Common myeloid progenitor, CD34-positive (primary cell): ENCODE results near the gene TADA2B.
"Not testable (repeated sequence)": the region's sequence is repeated elsewhere in the genome, so short reads cannot be mapped to it uniquely, and the experiment has no call there.

Experiments used
- CTCF ChIA-PET: fragments of 350-600 bp; sonication (Branson Sonifier 250); formaldehyde crosslinking; loops from one replicate; lab custom pipeline; 2021; ENCODE audit warnings: antibody characterized with exemption; lab: Charles Lee
- POLR2A ChIA-PET: fragments of 350-600 bp; sonication (Branson Sonifier 250); formaldehyde crosslinking; loops from one replicate; lab custom pipeline; 2021; ENCODE audit warnings: antibody characterized with exemption; lab: Charles Lee
- DNase-seq, 3 donors: peaks; one replicate each; pipeline versions ENCODE4 v3.0.0 to v3.0.0-alpha.2; 2013
- H3K27ac ChIP-seq, 2 experiments: 1 replicate in 1 of 2; 2 replicates in 1 of 2; pipeline ENCODE4 v1.7.0; 2013; ENCODE audit warnings: inconsistent platforms in 2 of 2, low read length in 2 of 2, mild to moderate bottlenecking in 2 of 2, low read depth in 1 of 2, moderate library complexity in 1 of 2; ENCODE audit not compliant: severe bottlenecking in 2 of 2, insufficient read depth in 1 of 2, poor library complexity in 1 of 2
- H3K27me3 ChIP-seq, 5 experiments: replicated peaks in 2 of 5; 1 replicate in 3 of 5; 2 replicates in 2 of 5; pipeline versions ENCODE4 v1.6.1 to v1.7.0; 2013; ENCODE audit warnings: low read length in 4 of 5, mild to moderate bottlenecking in 2 of 5, moderate library complexity in 2 of 5, inconsistent platforms in 1 of 5; ENCODE audit not compliant: insufficient read depth in 5 of 5, control insufficient read depth in 4 of 5
- H3K36me3 ChIP-seq, 4 experiments: 1 replicate in 2 of 4; 2 replicates in 2 of 4; pipeline versions ENCODE4 v1.6.1 to v1.7.0; 2013; ENCODE audit warnings: low read length in 3 of 4, control low read depth in 1 of 4, mild to moderate bottlenecking in 1 of 4; ENCODE audit not compliant: control insufficient read depth in 4 of 4, insufficient read depth in 4 of 4
- H3K4me1 ChIP-seq, 4 experiments: 1 replicate in 3 of 4; 2 replicates in 1 of 4; pipeline versions ENCODE4 v1.6.1 to v1.7.1; 2013; ENCODE audit warnings: low read length in 3 of 4, mild to moderate bottlenecking in 3 of 4, control low read depth in 1 of 4, inconsistent platforms in 1 of 4, moderate library complexity in 1 of 4; ENCODE audit not compliant: control insufficient read depth in 4 of 4, insufficient read depth in 4 of 4; ENCODE audit errors: control extremely low read depth in 1 of 4
- H3K4me3 ChIP-seq, 7 experiments: 1 replicate in 4 of 7; 2 replicates in 3 of 7; pipeline versions ENCODE4 v1.5.1 to v1.7.0; 2013; ENCODE audit warnings: mild to moderate bottlenecking in 7 of 7, low read length in 6 of 7, moderate library complexity in 6 of 7, inconsistent platforms in 2 of 7, low read depth in 2 of 7, control low read depth in 1 of 7; ENCODE audit not compliant: insufficient read depth in 4 of 7, control insufficient read depth in 1 of 7; ENCODE audit errors: extremely low read depth in 1 of 7
- H3K9me3 ChIP-seq, 5 experiments: 1 replicate in 4 of 5; 2 replicates in 1 of 5; pipeline versions ENCODE4 v1.6.1 to v1.7.1; 2013; ENCODE audit warnings: low read length in 4 of 5, mild to moderate bottlenecking in 2 of 5, inconsistent platforms in 1 of 5, low read depth in 1 of 5, moderate library complexity in 1 of 5; ENCODE audit not compliant: control insufficient read depth in 4 of 5, insufficient read depth in 2 of 5; ENCODE audit errors: control extremely low read depth in 1 of 5
- WGBS: methylation state at CpG from one replicate; pipeline ENCODE4 v1.1.5; 2013; ENCODE audit not compliant: insufficient coverage; 5-methylcytosine and 5-hydroxymethylcytosine counted together

The TADA2B gene

DNA sequence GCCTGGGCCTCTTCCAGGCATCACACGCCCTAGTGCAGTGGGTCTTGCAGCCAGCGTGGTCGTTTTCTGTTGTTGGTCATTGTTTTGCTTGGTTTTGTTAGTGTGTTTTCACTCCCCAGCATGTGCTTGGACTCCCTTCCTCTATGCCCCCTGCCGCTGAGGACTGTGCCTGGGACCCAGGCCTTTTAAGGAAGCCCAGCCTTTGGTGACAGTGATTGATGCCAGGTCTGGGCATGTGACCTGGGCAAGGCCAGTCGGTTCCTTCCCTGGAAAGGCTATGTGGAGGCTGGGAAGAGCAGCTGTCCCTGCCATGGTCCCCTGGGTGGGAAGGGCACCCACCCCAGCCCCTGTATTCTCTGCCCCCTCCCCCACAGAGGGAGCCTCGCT lies 33.5 kb downstream of the TADA2B start:
- H3K36me3 ChIP-seq = no peaks in the 10 kb centered on the region
- H3K27ac ChIP-seq = no peak overlapping the region
- H3K27me3 ChIP-seq = peaks cover 0 to 52% (median 10%) of the 10 kb centered on the region in 5 experiments
- no peaks in the 10 kb centered on the region for H3K4me1 ChIP-seq
- H3K4me3 ChIP-seq = no peak overlapping the region
- POLR2A ChIA-PET = no interaction called here
- no peak for DNase-seq
- CTCF ChIA-PET = interaction anchor here (11.6 kb wide), 1 partner anchor 7 kb away, joined by 70 read pairs; the partner anchor contains the start of gene GRPEL1
- H3K9me3 ChIP-seq = no peaks in the 10 kb centered on the region
- WGBS = 59% methylated on average over 5 of the region's 6 CpGs

DNA sequence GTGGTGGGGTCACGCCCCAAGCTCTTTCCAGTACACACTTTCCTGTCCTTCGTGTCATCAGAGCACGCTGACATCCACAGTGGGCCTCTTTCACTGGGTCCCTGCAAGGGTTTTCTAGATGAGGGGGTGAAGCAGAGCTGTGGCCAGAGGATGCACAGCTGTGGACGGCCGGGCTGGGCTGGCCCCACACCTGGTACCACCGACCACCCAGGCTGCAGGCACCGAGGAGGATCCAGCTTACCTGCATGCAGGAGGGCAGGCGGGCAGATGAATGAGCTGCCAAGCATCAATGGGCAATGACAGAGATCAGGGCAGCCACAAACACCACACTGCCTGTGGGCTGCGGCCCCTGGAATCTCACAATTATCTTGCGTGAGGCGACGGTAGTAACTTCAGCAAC lies 34.2 kb downstream of the TADA2B start:
- ChIA-PET CTCF (interaction anchor here (1.3 to 11.6 kb wide), 2 partner anchors 8 to 103 kb away, joined by 4 to 70 read pairs; partner anchors contain the start of gene GRPEL1), POLR2A (no interaction called here)
- WGBS = 95% methylated on average over 8 of the region's 12 CpGs
- no peaks in the 10 kb centered on the region for H3K4me1 ChIP-seq
- H3K4me3 ChIP-seq = no peak overlapping the region
- DNase-seq = no peak
- H3K9me3 ChIP-seq = no peaks in the 10 kb centered on the region
- peaks cover 0 to 46% (median 11%) of the 10 kb centered on the region in 5 experiments for H3K27me3 ChIP-seq
- H3K27ac ChIP-seq = no peak overlapping the region
- no peaks in the 10 kb centered on the region for H3K36me3 ChIP-seq

DNA sequence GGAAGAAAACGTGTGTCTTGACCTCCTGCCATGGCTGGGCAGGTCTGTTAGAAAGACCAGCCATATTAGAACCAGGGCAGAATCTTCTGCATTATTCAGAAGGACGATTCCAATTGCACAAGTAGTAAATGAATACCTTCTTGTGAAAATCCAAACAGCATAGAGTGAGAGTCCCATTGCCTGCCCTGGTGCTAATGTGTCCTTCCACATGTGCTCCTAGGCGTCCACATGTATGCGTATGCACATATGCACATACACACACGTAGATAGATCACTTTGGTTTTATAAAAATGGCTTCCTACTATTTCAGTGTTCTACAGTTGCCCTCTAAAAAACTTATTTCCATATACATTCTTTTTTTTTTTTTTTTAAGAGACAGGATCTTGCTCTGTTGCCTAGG lies 34.9 kb downstream of the TADA2B start:
- POLR2A ChIA-PET = no interaction called here
- Histone ChIP-seq H3K4me3 (no peak overlapping the region), H3K4me1 (no peaks in the 10 kb centered on the region), H3K27ac (no peak overlapping the region), H3K9me3 (no peaks in the 10 kb centered on the region), H3K27me3 (peaks cover 0 to 44% (median 12%) of the 10 kb centered on the region in 5 experiments), H3K36me3 (no peaks in the 10 kb centered on the region)
- 83% methylated on average over 3 of the region's 5 CpGs for WGBS
- CTCF ChIA-PET = interaction anchor here (1.3 to 11.6 kb wide), 2 partner anchors 9 to 104 kb away, joined by 4 to 70 read pairs; partner anchors contain the start of gene GRPEL1
- no peak for DNase-seq

DNA sequence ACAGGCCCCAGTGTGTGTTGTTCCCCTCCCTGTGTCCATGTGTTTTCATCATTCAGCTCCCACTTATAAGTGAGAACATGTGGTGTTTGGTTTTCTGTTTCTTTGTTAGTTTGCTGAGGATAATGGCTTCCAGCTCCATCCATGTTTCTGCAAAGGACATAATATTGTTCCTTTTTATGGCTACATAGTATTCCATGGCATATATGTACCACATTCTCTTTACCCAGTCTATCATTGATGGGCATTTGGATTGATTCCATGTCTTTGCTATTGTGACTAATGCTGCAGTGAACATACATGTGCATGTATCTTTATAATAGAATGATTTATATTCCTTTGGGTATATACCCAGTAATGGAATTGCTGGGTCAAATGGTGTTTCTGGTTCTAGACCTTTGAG lies 36.3 kb downstream of the TADA2B start:
- H3K9me3 ChIP-seq, H3K4me3 ChIP-seq, H3K36me3 ChIP-seq, DNase-seq, H3K27ac ChIP-seq, POLR2A ChIA-PET, H3K4me1 ChIP-seq: not testable (repeated sequence)
- CTCF ChIA-PET = interaction anchor here (0.6 to 11.6 kb wide), 3 partner anchors 10 to 317 kb away, joined by 3 to 70 read pairs (median 3); partner anchors contain the start of gene GRPEL1
- peaks cover 0 to 46% (median 18%) of the 10 kb centered on the region in 5 experiments for H3K27me3 ChIP-seq

DNA sequence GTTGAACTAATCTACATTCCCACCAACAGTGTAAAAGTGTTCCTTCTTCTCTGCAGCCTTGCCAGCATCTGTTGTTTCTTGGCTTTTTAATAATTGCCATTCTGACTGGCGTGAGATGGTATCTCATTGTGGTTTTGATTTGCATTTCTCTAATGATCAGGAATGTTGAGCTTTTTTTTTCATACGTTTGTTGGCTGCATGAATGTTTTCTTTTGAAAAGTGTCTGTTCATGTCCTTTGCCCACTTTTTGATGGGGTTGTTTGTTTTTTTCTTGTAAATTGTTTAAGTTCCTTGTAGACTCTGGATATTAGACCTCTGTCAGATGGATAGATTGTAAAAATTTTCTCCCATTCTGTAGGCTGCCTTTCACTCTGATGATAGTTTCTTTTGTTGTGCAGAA lies 36.7 kb downstream of the TADA2B start:
- CTCF ChIA-PET = interaction anchor here (1.2 to 11.6 kb wide), 2 partner anchors 10 to 317 kb away, joined by 3 to 70 read pairs; partner anchors contain the start of gene GRPEL1
- H3K4me3 ChIP-seq, DNase-seq, POLR2A ChIA-PET, H3K4me1 ChIP-seq, H3K27ac ChIP-seq, H3K36me3 ChIP-seq, H3K9me3 ChIP-seq: not testable (repeated sequence)
- H3K27me3 ChIP-seq = peaks cover 0 to 47% (median 18%) of the 10 kb centered on the region in 5 experiments
- 88% methylated on average over 1 of the region's 2 CpGs for WGBS

DNA sequence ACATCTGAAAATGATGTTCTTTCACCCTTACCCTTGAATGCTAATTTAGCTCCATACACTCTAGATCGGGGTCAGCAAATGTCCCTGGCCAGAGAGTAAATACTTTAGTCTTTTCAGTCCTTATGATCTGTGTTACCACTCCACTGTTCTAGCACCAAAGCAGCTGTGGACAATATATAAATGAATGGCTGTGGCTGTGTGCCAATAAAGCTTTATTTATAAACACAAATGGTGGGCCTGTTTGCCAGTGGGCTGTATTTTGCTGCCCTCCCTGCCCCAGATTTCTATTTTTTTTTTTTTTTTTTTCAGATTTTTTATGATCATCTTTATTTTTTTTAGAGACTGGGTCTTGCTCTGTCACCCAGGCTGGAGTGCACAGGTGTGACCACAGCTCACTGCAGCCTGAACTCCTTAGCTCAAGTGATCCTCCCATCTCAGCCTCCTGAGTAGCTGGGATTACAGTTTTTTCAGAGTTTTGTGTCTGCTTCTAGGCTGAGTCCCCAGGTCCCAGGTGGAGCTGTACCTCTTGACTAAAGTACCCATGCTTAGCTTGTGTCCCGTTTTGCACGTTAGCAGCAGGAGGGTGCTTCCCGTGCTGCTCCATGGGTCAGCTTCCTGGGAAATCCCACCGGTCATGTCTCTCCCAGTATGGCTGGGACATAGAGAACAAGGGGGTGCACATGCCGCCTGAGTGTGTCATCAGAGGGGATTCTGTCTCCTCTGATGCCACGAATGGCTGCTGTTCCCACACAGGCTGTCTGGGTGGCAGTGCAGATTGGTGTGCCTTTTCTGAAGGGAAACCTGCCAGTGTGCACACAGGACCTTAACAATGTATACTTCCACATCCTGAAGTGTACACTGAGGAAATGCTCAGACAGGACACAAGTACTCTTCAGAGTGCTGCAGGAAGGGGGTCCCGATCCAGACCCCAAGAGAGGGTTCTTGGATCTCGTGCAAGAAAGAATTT lies 40.7 kb downstream of the TADA2B start:
- Histone ChIP-seq H3K9me3 (peaks cover 0 to 9% (median 5%) of the 10 kb centered on the region in 5 experiments), H3K4me3 (no peak overlapping the region), H3K36me3 (no peaks in the 10 kb centered on the region), H3K27ac (no peak overlapping the region), H3K4me1 (no peaks in the 10 kb centered on the region), H3K27me3 (peaks cover 0 to 49% (median 17%) of the 10 kb centered on the region in 5 experiments)
- ChIA-PET POLR2A (no interaction called here), CTCF (interaction anchor here (1.0 to 11.6 kb wide), 4 partner anchors 8 to 30 kb away, joined by 3 to 70 read pairs (median 3); partner anchors contain the start of gene GRPEL1)
- WGBS = 69% methylated on average over 7 of the region's 9 CpGs
- no peak for DNase-seq

DNA sequence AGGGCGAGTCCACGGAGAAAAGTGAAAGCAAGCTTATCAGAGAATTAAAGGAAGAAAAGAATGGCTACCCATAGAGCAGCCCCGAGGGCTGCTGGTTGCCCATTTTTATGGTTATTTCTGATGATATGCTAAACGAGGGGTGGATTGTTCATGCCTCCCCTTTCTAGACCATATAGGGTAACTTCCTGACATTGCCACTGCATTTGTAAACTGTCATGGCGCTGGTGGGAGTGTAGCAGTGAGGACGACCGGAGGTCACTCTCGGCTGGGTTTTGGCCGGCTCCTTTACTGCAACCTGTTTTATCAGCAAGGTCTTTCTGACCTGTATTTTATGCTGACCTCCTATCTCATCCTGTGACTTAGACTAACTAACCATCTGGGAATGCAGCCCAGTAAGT lies 41.4 kb downstream of the TADA2B start:
- POLR2A ChIA-PET, H3K27ac ChIP-seq, H3K9me3 ChIP-seq, H3K4me3 ChIP-seq, H3K36me3 ChIP-seq, DNase-seq, H3K4me1 ChIP-seq: not testable (repeated sequence)
- CTCF ChIA-PET = interaction anchor here (0.9 to 11.6 kb wide), 4 partner anchors 11 to 30 kb away, joined by 3 to 70 read pairs (median 3); partner anchors contain the start of gene GRPEL1
- peaks cover 0 to 53% (median 20%) of the 10 kb centered on the region in 5 experiments for H3K27me3 ChIP-seq
- WGBS = 55% methylated on average over 7 of the region's 9 CpGs
